Suprapubic skin (tissue), 4 donors: Measurements from ENCODE around the gene IL9. TPM values are rescaled to one million over a fixed set of nuclear protein-coding genes. Genes with fewer than 3 reads are reported as not detected.

Experiments
- DNase-seq, 2 donors: peaks; one replicate each; pipeline ENCODE4 v3.0.0-alpha.2; 2019; ENCODE audit warnings: low spot score in 2 of 2
- H3K27ac ChIP-seq: fragments of 200-600 bp; sonication (generic); one replicate; pipeline ENCODE4 v1.5.1; 2019
- H3K27me3 ChIP-seq: fragments of 200-600 bp; sonication (generic); one replicate; pipeline ENCODE4 v1.5.1; 2019
- H3K36me3 ChIP-seq: fragments of 200-600 bp; sonication (generic); one replicate; pipeline ENCODE4 v1.5.1; 2019
- H3K4me1 ChIP-seq: fragments of 200-600 bp; sonication (generic); one replicate; pipeline ENCODE4 v1.5.1; 2019
- H3K4me3 ChIP-seq: fragments of 200-600 bp; sonication (generic); one replicate; pipeline ENCODE4 v1.5.1; 2019; ENCODE audit warnings: mild to moderate bottlenecking
- H3K9me3 ChIP-seq: fragments of 200-600 bp; sonication (generic); one replicate; pipeline ENCODE4 v1.5.1; 2019
- CTCF ChIP-seq, 2 donors: fragments of 200-600 bp in 1 of 2; fragments of 450-650 bp in 1 of 2; sonication (generic) in 1 of 2; IDR thresholded peaks; one replicate each; pipeline ENCODE4 v1.5.1; 2016 to 2019; ENCODE audit warnings: antibody characterized with exemption in 2 of 2, mild to moderate bottlenecking in 1 of 2, moderate library complexity in 1 of 2
- EP300 ChIP-seq: sonication (generic); formaldehyde crosslinking; IDR thresholded peaks from one replicate; pipeline ENCODE4 v1.6.1; 2017; ENCODE audit warnings: antibody characterized with exemption
- POLR2A ChIP-seq, 2 donors: fragments of 450-650 bp; IDR thresholded peaks; one replicate each; pipeline ENCODE4 v1.6.1; 2017; ENCODE audit warnings: antibody characterized with exemption in 2 of 2, mild to moderate bottlenecking in 2 of 2, moderate library complexity in 2 of 2
- POLR2AphosphoS5 ChIP-seq, 3 donors: sonication (generic); formaldehyde crosslinking; IDR thresholded peaks; one replicate each; pipeline ENCODE4 v1.6.1; 2017; ENCODE audit warnings: antibody characterized with exemption in 3 of 3
- WGBS: methylation state at CpG from one replicate; pipeline ENCODE4 v1.1.5; 2018; 5-methylcytosine and 5-hydroxymethylcytosine counted together
- total RNA-seq, 4 donors: library from RNA; depleted of rRNA; stranded (reverse); fragments of >200 nt; gene quantifications; one replicate each; pipeline ENCODE4 v1.1.0, GENCODE V29; 2016

Gene IL9
- total RNA-seq, 4 donors from 2014 or later: not detected

GRCh38 chr5:135866016-135866415, 29.6 kb downstream of the IL9 start:
- WGBS: 89% methylated on average over 2 of the region's 2 CpGs

GRCh38 chr5:135864503-135865435, 30.9 kb downstream of the IL9 start:
- Histone ChIP-seq H3K27me3 (no peaks in the 10 kb centered on the region), H3K4me3 (no peak overlapping the region), H3K27ac (no peak overlapping the region), H3K36me3 (no peaks in the 10 kb centered on the region), H3K4me1 (no peaks in the 10 kb centered on the region), H3K9me3 (no peaks in the 10 kb centered on the region)
- no peak for TF ChIP-seq POLR2AphosphoS5 (IDR thresholded peaks at IDR 0.05)
- TF ChIP-seq EP300: no peak
- TF ChIP-seq CTCF (IDR thresholded peaks at IDR 0.05): no peak
- no peak for TF ChIP-seq POLR2A (IDR thresholded peaks at IDR 0.05)
- DNase-seq: no peak
- WGBS: 84% methylated on average over 3 of the region's 3 CpGs

More at GRCh38 chr5:135866016-135866415, 29.6 kb downstream of the IL9 start:
- no peak for TF ChIP-seq POLR2A (IDR thresholded peaks at IDR 0.05)
- no peak for TF ChIP-seq EP300
- no peak for TF ChIP-seq POLR2AphosphoS5 (IDR thresholded peaks at IDR 0.05)
- TF ChIP-seq CTCF (IDR thresholded peaks at IDR 0.05): no peak
- Histone ChIP-seq H3K27ac (no peak overlapping the region), H3K36me3 (no peaks in the 10 kb centered on the region), H3K4me3 (no peak overlapping the region), H3K27me3 (no peaks in the 10 kb centered on the region), H3K9me3 (no peaks in the 10 kb centered on the region), H3K4me1 (no peaks in the 10 kb centered on the region)
- peak in 1 of 2 donors; percentile 8 for DNase-seq

GRCh38 chr5:135862744-135863143, 32.9 kb downstream of the IL9 start:
- no peak overlapping the region for H3K4me3 ChIP-seq
- no peak for DNase-seq
- H3K9me3 ChIP-seq: no peaks in the 10 kb centered on the region
- H3K4me1 ChIP-seq: no peaks in the 10 kb centered on the region
- 92% methylated on average over 2 of the region's 2 CpGs for WGBS
- H3K27me3 ChIP-seq: no peaks in the 10 kb centered on the region
- TF ChIP-seq EP300 (no peak), POLR2A (IDR thresholded peaks at IDR 0.05) (no peak)
- H3K36me3 ChIP-seq: no peaks in the 10 kb centered on the region
- no peak overlapping the region for H3K27ac ChIP-seq

GRCh38 chr5:135862086-135862485, 33.6 kb downstream of the IL9 start:
- no peak overlapping the region for H3K4me3 ChIP-seq
- no peaks in the 10 kb centered on the region for H3K9me3 ChIP-seq
- H3K27ac ChIP-seq: no peak overlapping the region
- DNase-seq: no peak
- H3K27me3 ChIP-seq: no peaks in the 10 kb centered on the region
- H3K36me3 ChIP-seq: no peaks in the 10 kb centered on the region
- TF ChIP-seq CTCF (IDR thresholded peaks at IDR 0.05): no peak
- no peaks in the 10 kb centered on the region for H3K4me1 ChIP-seq

- WGBS: 72% methylated on average over 1 of the region's 1 CpG
- no peak overlapping the region for H3K27ac ChIP-seq
- no peaks in the 10 kb centered on the region for H3K4me1 ChIP-seq
- TF ChIP-seq CTCF (IDR thresholded peaks at IDR 0.05) (no peak), EP300 (no peak), POLR2AphosphoS5 (IDR thresholded peaks at IDR 0.05) (no peak), POLR2A (IDR thresholded peaks at IDR 0.05) (no peak)
- no peaks in the 10 kb centered on the region for H3K9me3 ChIP-seq
- H3K4me3 ChIP-seq: no peak overlapping the region
- no peaks in the 10 kb centered on the region for H3K36me3 ChIP-seq
- DNase-seq: no peak
- H3K27me3 ChIP-seq: no peaks in the 10 kb centered on the region
Measured at GRCh38 chr5:135861641-135862040, 34.0 kb downstream of the IL9 start.
